H1 (cell line): ENCODE measurements around the gene CRYAB. TPM values are rescaled to one million over a fixed set of nuclear protein-coding genes. Genes with fewer than 3 reads are reported as not detected.

Experiments
- CTCF ChIA-PET: fragments of 300-600 bp; sonication (Branson Sonifier 250); formaldehyde crosslinking; loops from one replicate; lab custom pipeline; 2021; ENCODE audit not compliant: partially characterized antibody; lab: Charles Lee
- POLR2A ChIA-PET: fragments of 300-600 bp; sonication (Branson Sonifier 250); formaldehyde crosslinking; loops from one replicate; lab custom pipeline; 2021; ENCODE audit warnings: inconsistent platforms; ENCODE audit not compliant: partially characterized antibody; lab: Charles Lee
- DNase-seq, 2 experiments: peaks; one replicate each; pipeline versions ENCODE4 v3.0.0 to v3.0.0-alpha.2; 2010 to 2022; ENCODE audit warnings: low spot score in 2 of 2, low read depth in 1 of 2, mixed read lengths in 1 of 2
- FAIRE-seq: peaks from 2 replicates; lab custom pipeline; 2011; peaks lifted over from hg19 to GRCh38; lab: Jason Lieb, UNC
- H2AFZ ChIP-seq: 2 replicates; pipeline ENCODE4 v1.8.1; 2012; ENCODE audit warnings: low read length, inconsistent platforms
- H2AK5ac ChIP-seq: 2 replicates; pipeline ENCODE4 v1.6.1; 2013; ENCODE audit warnings: low read depth, low read length
- H2BK120ac ChIP-seq: replicated peaks from 2 replicates; pipeline ENCODE3; 2013; ENCODE audit warnings: low read depth, low read length, inconsistent platforms
- H2BK12ac ChIP-seq: 2 replicates; pipeline ENCODE4 v1.6.1; 2013; ENCODE audit warnings: low read depth, low read length
- H2BK15ac ChIP-seq: 2 replicates; pipeline ENCODE4 v1.6.1; 2013; ENCODE audit warnings: low read length
- H2BK20ac ChIP-seq: 2 replicates; pipeline ENCODE4 v1.6.1; 2013; ENCODE audit warnings: low read length
- H2BK5ac ChIP-seq: 2 replicates; pipeline ENCODE4 v1.6.1; 2013; ENCODE audit warnings: low read depth, low read length
- H3K14ac ChIP-seq: 2 replicates; pipeline ENCODE4 v1.6.1; 2013; ENCODE audit warnings: inconsistent platforms; ENCODE audit not compliant: insufficient read length
- H3K18ac ChIP-seq: 2 replicates; pipeline ENCODE4 v1.6.1; 2013; ENCODE audit warnings: low read length; ENCODE audit errors: extremely low read depth
- H3K23ac ChIP-seq: 2 replicates; pipeline ENCODE4 v1.6.1; 2013; ENCODE audit warnings: inconsistent platforms; ENCODE audit not compliant: insufficient read length
- H3K23me2 ChIP-seq: 2 replicates; pipeline ENCODE4 v1.6.1; 2013; ENCODE audit warnings: low read depth, low read length
- H3K27ac ChIP-seq: 2 replicates; pipeline ENCODE4 v1.6.1; 2011; ENCODE audit warnings: low read depth, low read length, inconsistent platforms
- H3K27me3 ChIP-seq, 4 experiments: replicated peaks in 1 of 4; 1 replicate in 1 of 4; 2 replicates in 3 of 4; pipeline versions ENCODE4 v1.6.1 to v1.8.1; 2011 to 2013; ENCODE audit warnings: low read length in 3 of 4, mild to moderate bottlenecking in 3 of 4, inconsistent platforms in 2 of 4, mixed read lengths in 2 of 4, moderate library complexity in 1 of 4; ENCODE audit not compliant: control insufficient read depth in 3 of 4, insufficient read depth in 3 of 4; ENCODE audit errors: extremely low read depth in 1 of 4
- H3K36me3 ChIP-seq, 4 experiments: 2 replicates each; pipeline versions ENCODE4 v1.6.1 to v1.8.1; 2011 to 2013; ENCODE audit warnings: mild to moderate bottlenecking in 4 of 4, low read length in 3 of 4, moderate library complexity in 2 of 4, control low read depth in 1 of 4, inconsistent platforms in 1 of 4; ENCODE audit not compliant: insufficient read depth in 4 of 4, control insufficient read depth in 2 of 4
- H3K4ac ChIP-seq: replicated peaks from 2 replicates; pipeline ENCODE3; 2013; ENCODE audit warnings: low read length, low read depth, mixed read lengths, inconsistent platforms; ENCODE audit not compliant: insufficient read length
- H3K4me1 ChIP-seq, 4 experiments: replicated peaks in 1 of 4; 1 replicate in 1 of 4; 2 replicates in 3 of 4; pipeline versions ENCODE4 v1.6.1 to v1.8.1; 2011 to 2013; ENCODE audit warnings: low read length in 3 of 4, inconsistent platforms in 2 of 4, mixed read lengths in 1 of 4; ENCODE audit not compliant: insufficient read depth in 4 of 4, control insufficient read depth in 3 of 4
- H3K4me2 ChIP-seq, 2 experiments: 2 replicates each; pipeline versions ENCODE4 v1.6.1 to v1.8.1; 2011 to 2013; ENCODE audit warnings: low read depth in 2 of 2, low read length in 2 of 2, control low read depth in 1 of 2, inconsistent platforms in 1 of 2, mild to moderate bottlenecking in 1 of 2; ENCODE audit not compliant: insufficient read depth in 1 of 2
- H3K4me3 ChIP-seq, 4 experiments: fragments of 200-600, 300-600 bp in 1 of 4; sonication (generic), shearing (Covaris generic), sonication (Bioruptor Twin) in 1 of 4; 2 replicates each; pipeline versions ENCODE4 v1.5.1 to v1.8.1; 2011 to 2016; ENCODE audit warnings: low read length in 4 of 4, low read depth in 3 of 4, control low read depth in 2 of 4, inconsistent platforms in 2 of 4, mild to moderate bottlenecking in 2 of 4, mixed read lengths in 1 of 4, moderate library complexity in 1 of 4; ENCODE audit not compliant: insufficient read depth in 2 of 4; ENCODE audit errors: extremely low read depth in 1 of 4
- H3K56ac ChIP-seq: replicated peaks from 2 replicates; pipeline ENCODE3; 2013; ENCODE audit warnings: low read depth, mild to moderate bottlenecking, mixed read lengths, low read length, inconsistent platforms; ENCODE audit not compliant: insufficient read length
- H3K79me1 ChIP-seq: 2 replicates; pipeline ENCODE4 v1.6.1; 2013; ENCODE audit warnings: low read depth, low read length, control low read depth
- H3K79me2 ChIP-seq, 2 experiments: 2 replicates each; pipeline versions ENCODE4 v1.6.1 to v1.8.1; 2012 to 2013; ENCODE audit warnings: low read length in 2 of 2, mild to moderate bottlenecking in 2 of 2, inconsistent platforms in 1 of 2; ENCODE audit not compliant: insufficient read depth in 2 of 2, control insufficient read depth in 1 of 2
- H3K9ac ChIP-seq, 4 experiments: replicated peaks in 1 of 4; 1 replicate in 1 of 4; 2 replicates in 3 of 4; pipeline versions ENCODE4 v1.6.1 to v1.8.1; 2011 to 2013; ENCODE audit warnings: low read depth in 3 of 4, low read length in 3 of 4, control low read depth in 2 of 4, mild to moderate bottlenecking in 2 of 4, moderate library complexity in 2 of 4, inconsistent platforms in 1 of 4; ENCODE audit errors: extremely low read depth in 1 of 4
- H3K9me3 ChIP-seq, 2 experiments: 2 replicates each; pipeline versions ENCODE4 v1.6.1 to v1.8.1; 2012 to 2013; ENCODE audit warnings: mild to moderate bottlenecking in 2 of 2, moderate library complexity in 2 of 2, control low read depth in 1 of 2, inconsistent platforms in 1 of 2, low read depth in 1 of 2, low read length in 1 of 2, mixed read lengths in 1 of 2; ENCODE audit not compliant: insufficient read depth in 2 of 2
- H4K20me1 ChIP-seq, 2 experiments: replicated peaks in 1 of 2; 2 replicates each; pipeline versions ENCODE3 to v1.8.1; 2011 to 2013; ENCODE audit warnings: inconsistent platforms in 2 of 2, low read length in 2 of 2, mild to moderate bottlenecking in 1 of 2; ENCODE audit not compliant: insufficient read depth in 2 of 2, control insufficient read depth in 1 of 2
- H4K5ac ChIP-seq: 2 replicates; pipeline ENCODE4 v1.6.1; 2013; ENCODE audit warnings: low read length, low read depth, mixed read lengths, inconsistent platforms; ENCODE audit not compliant: insufficient read length
- H4K8ac ChIP-seq: 2 replicates; pipeline ENCODE4 v1.8.0; 2013; ENCODE audit warnings: mild to moderate bottlenecking, moderate library complexity, low read length, inconsistent platforms; ENCODE audit not compliant: insufficient read depth; ENCODE audit errors: extremely low read depth
- H4K91ac ChIP-seq: replicated peaks from 2 replicates; pipeline ENCODE3; 2013; ENCODE audit warnings: low read length, mixed read lengths, inconsistent platforms; ENCODE audit not compliant: insufficient read length
- CTCF ChIP-seq, 3 experiments: IDR thresholded peaks; 1 replicate in 2 of 3; 2 replicates in 1 of 3; pipeline versions ENCODE4 v1.5.1 to v1.6.1; 2011; ENCODE audit warnings: low read length in 3 of 3, mild to moderate bottlenecking in 3 of 3, inconsistent platforms in 2 of 3, low read depth in 1 of 3, moderate library complexity in 1 of 3; ENCODE audit not compliant: insufficient read depth in 1 of 3; ENCODE audit errors: control extremely low read depth in 1 of 3
- KDM5A ChIP-seq: fragments of 200-600 bp; IDR thresholded peaks from 2 replicates; pipeline ENCODE4 v1.7.1; 2012; ENCODE audit warnings: mild to moderate bottlenecking, low read length, inconsistent platforms, mixed read lengths
- NRF1 ChIP-seq: IDR thresholded peaks from 2 replicates; pipeline ENCODE4 v1.6.1; 2011; ENCODE audit warnings: mild to moderate bottlenecking, low read depth, low read length, improper control_type of control experiment
- POLR2A ChIP-seq, 2 experiments: IDR thresholded peaks; 1 replicate in 1 of 2; 2 replicates in 1 of 2; pipeline ENCODE4 v1.6.1; 2011; ENCODE audit warnings: low read depth in 2 of 2, low read length in 2 of 2, mild to moderate bottlenecking in 2 of 2; ENCODE audit errors: control extremely low read depth in 1 of 2
- RBBP5 ChIP-seq: IDR thresholded peaks from 2 replicates; pipeline ENCODE4 v1.7.1; 2012; ENCODE audit warnings: low read depth, mild to moderate bottlenecking, inconsistent platforms, low read length, moderate library complexity, borderline replicate concordance
- SRF ChIP-seq: IDR thresholded peaks from 2 replicates; pipeline ENCODE4 v1.6.1; 2011; ENCODE audit warnings: mild to moderate bottlenecking, low read depth, low read length, moderate library complexity
- TAF1 ChIP-seq: IDR thresholded peaks from 2 replicates; pipeline ENCODE4 v1.6.1; 2011; ENCODE audit warnings: mild to moderate bottlenecking, low read depth, low read length
- ZNF274 ChIP-seq: IDR thresholded peaks from 2 replicates; pipeline ENCODE4 v1.7.0; 2012; ENCODE audit warnings: low read length, borderline replicate concordance; ENCODE audit errors: extremely low read depth
- WGBS, 2 experiments: shearing (Covaris generic) in 1 of 2; methylation state at CpG; one replicate each; pipeline versions ENCODE4 v1.1.6 to v1.1.7; 2013 to 2015; ENCODE audit warnings: low lambda C conversion rate in 2 of 2, mixed read lengths in 2 of 2, inconsistent platforms in 1 of 2, low coverage in 1 of 2, missing lambda C conversion rate in 1 of 2; ENCODE audit not compliant: insufficient replicate concordance in 2 of 2, insufficient coverage in 1 of 2, insufficient read length in 1 of 2; ENCODE audit errors: extremely low coverage in 1 of 2, missing lambda C conversion rate in 1 of 2; 5-methylcytosine and 5-hydroxymethylcytosine counted together
- polyA plus RNA-seq, 7 experiments: library from polyadenylated mRNA; depleted of rRNA in 3 of 7; stranded (reverse) in 5 of 7; unstranded in 2 of 7; fragments of >200 nt in 5 of 7; fragments of 200-250 nt in 2 of 7; gene quantifications; 1 replicate in 5 of 7; 2 replicates in 1 of 7; 4 replicates in 1 of 7; pipeline versions ENCODE4 v1.2.1 to v1.2.3, GENCODE V29; 2011 to 2013; ENCODE audit warnings: missing spikeins in 2 of 7, mixed read lengths in 2 of 7
- total RNA-seq: library from RNA; stranded (reverse); fragmentation: NEBNext Ultra II Directional; extraction: Animal tissue kit (Norgen Biotek cat#: 25700); gene quantifications from 2 replicates; pipeline ENCODE4 v1.2.1, GENCODE V29; 2021

Gene CRYAB
- total and polyA plus RNA-seq, 2 of the 8 experiments (the other 6 are each of a cell fraction or from before 2014, with no cell fraction given): 1.9 to 2.0 TPM

GRCh38 chr11:111870886-111871692 lies 40.5 kb downstream of the CRYAB start, which contains the start of gene ALG9:
Gene ALG9 (minus strand): TSS chr11:111871581. CDS start chr11:111871482, 99 bp downstream.
- no peaks in the 10 kb centered on the region for H3K79me2 ChIP-seq
- peaks cover 0 to 5% (median 0%) of the 10 kb centered on the region in 4 experiments; a peak in 1 of 8 replicates for H3K36me3 ChIP-seq
- no peak within 1 kb of the TSS for H2BK120ac ChIP-seq
- ChIA-PET CTCF (interaction anchor here (0.5 to 3.0 kb wide), 19 partner anchors 10 to 447 kb away, joined by 3 to 32 read pairs (median 5); no protein-coding TSS in a partner anchor), POLR2A (interaction anchor here (0.6 to 2.2 kb wide), 9 partner anchors 9 to 216 kb away, joined by 3 to 7 read pairs (median 4); partner anchors contain the start of genes CFAP68, DIXDC1, FDXACB1 and SDHD)
- no peak within 1 kb of the TSS for H2AK5ac ChIP-seq
- H3K4me1 ChIP-seq: no peaks in the 10 kb centered on the region; a peak in 1 of 7 replicates
- H3K4ac ChIP-seq: peak within 1 kb of the TSS; percentile 80
- H3K56ac ChIP-seq: peak within 1 kb of the TSS; percentile 56
- H4K5ac ChIP-seq: peak within 1 kb of the TSS; percentile 94
- no peaks in the 10 kb centered on the region for H4K20me1 ChIP-seq
- H3K14ac ChIP-seq: no peak within 1 kb of the TSS
- peak within 1 kb of the TSS; percentile 69 to 88 (median 84) for H3K4me3 ChIP-seq
- H2BK5ac ChIP-seq: peak within 1 kb of the TSS; percentile 45; the same call in 1 of the 2 replicates
- H3K23me2 ChIP-seq: peaks cover 2% of the 10 kb centered on the region
- no peak within 1 kb of the TSS for H3K23ac ChIP-seq
- H4K8ac ChIP-seq: peak within 1 kb of the TSS; percentile 76
- whole genome bisulfite sequencing, 2 experiments: 2% methylated on average over 51 of the region's 51 CpGs; no CpG with 5 or more reads in 1 of the 2 experiments
- peak; percentile 31 to 90 for DNase-seq
- FAIRE-seq: no peak
- peak within 1 kb of the TSS; percentile 96; the same call in 1 of the 2 replicates for H3K18ac ChIP-seq
- no peak within 1 kb of the TSS; the same call in 1 of the 2 replicates for H3K27ac ChIP-seq
- H3K9ac ChIP-seq: peak within 1 kb of the TSS; percentile 39 to 84 (median 70); a peak in 6 of 7 replicates
- H3K27me3 ChIP-seq: no peaks in the 10 kb centered on the region; a peak in 1 of 7 replicates
- H4K91ac ChIP-seq: peak within 1 kb of the TSS; percentile 96
- no peak within 1 kb of the TSS; the same call in 1 of the 2 replicates for H2BK12ac ChIP-seq
- H2BK20ac ChIP-seq: no peak within 1 kb of the TSS
- H2AFZ ChIP-seq: peak within 1 kb of the TSS; percentile 92
- no peaks in the 10 kb centered on the region for H3K79me1 ChIP-seq
- no peak within 1 kb of the TSS for H2BK15ac ChIP-seq
- H3K4me2 ChIP-seq: peak within 1 kb of the TSS; percentile 46 to 88
- no peaks in the 10 kb centered on the region for H3K9me3 ChIP-seq
- TF ChIP-seq SRF (no peak), CTCF (IDR thresholded peaks at IDR 0.05; ENCODE audit: control extremely low read depth in 1 of 3, insufficient read depth in 1 of 3, low read depth in 1 of 3, low read length in 3 of 3) (peak; percentile 12 to 37 (median 18); a peak in 3 of 4 replicates), NRF1 (no peak), RBBP5 (peak; percentile 84; the same call in 1 of the 2 replicates), TAF1 (peak; percentile 65; the same call in 1 of the 2 replicates), ZNF274 (no peak), POLR2A (IDR thresholded peaks at IDR 0.05; ENCODE audit: control extremely low read depth in 1 of 2, low read depth in 2 of 2, low read length in 2 of 2) (peak in 1 of 2 experiments; percentile 64; a peak in 2 of 3 replicates), KDM5A (0 out of 2 replicates have a peak, but pooled peaks have one; percentile 12)
